ENCODE data around the gene SNX13.
A peak's percentile ranks its signal among the peaks of the same experiment; 100 is the strongest.

The SNX13 gene

GRCh38 chr7:17951742-17952254 is 11.5 kb upstream of the SNX13 start:
- TF ChIP-seq POLR2AphosphoS5 (IDR thresholded peaks at IDR 0.05; ENCODE audit: low read depth, low read length) = no peak
- no peak for TF ChIP-seq POU2F2 (IDR thresholded peaks at IDR 0.05; ENCODE audit: low read depth, low read length)
- TF ChIP-seq SPI1 (IDR thresholded peaks at IDR 0.05; ENCODE audit: low read depth, low read length) = no peak
- TF ChIP-seq POLR2A (IDR thresholded peaks at IDR 0.05; ENCODE audit: low read depth, low read length) = no peak
- no peak for TF ChIP-seq PAX5 (IDR thresholded peaks at IDR 0.05; ENCODE audit: insufficient read depth, low read length, severe bottlenecking)
- TF ChIP-seq TAF1 (IDR thresholded peaks at IDR 0.05; ENCODE audit: low read depth, low read length) = no peak
- FAIRE-seq (peak; percentile 76), DNase-seq (ENCODE audit: insufficient read length, low spot score) (no peak)

GRCh38 chr7:17948526-17949238 is 8.4 kb upstream of the SNX13 start:
- no peak for DNase-seq (ENCODE audit: insufficient read length, low spot score)
- no peak for FAIRE-seq
- TF ChIP-seq POLR2A (IDR thresholded peaks at IDR 0.05; ENCODE audit: low read depth, low read length) (no peak), POLR2AphosphoS5 (IDR thresholded peaks at IDR 0.05; ENCODE audit: low read depth, low read length) (no peak), TAF1 (IDR thresholded peaks at IDR 0.05; ENCODE audit: low read depth, low read length) (no peak), SPI1 (IDR thresholded peaks at IDR 0.05; ENCODE audit: low read depth, low read length) (no peak), PAX5 (IDR thresholded peaks at IDR 0.05; ENCODE audit: insufficient read depth, low read length, severe bottlenecking) (no peak), POU2F2 (IDR thresholded peaks at IDR 0.05; ENCODE audit: low read depth, low read length) (no peak)

GRCh38 chr7:17947620-17948019 is 7.3 kb upstream of the SNX13 start:
- TF ChIP-seq SPI1 (IDR thresholded peaks at IDR 0.05; ENCODE audit: low read depth, low read length) = no peak
- TF ChIP-seq POU2F2 (IDR thresholded peaks at IDR 0.05; ENCODE audit: low read depth, low read length) = no peak
- no peak for TF ChIP-seq PAX5 (IDR thresholded peaks at IDR 0.05; ENCODE audit: insufficient read depth, low read length, severe bottlenecking)
- no peak for TF ChIP-seq POLR2A (IDR thresholded peaks at IDR 0.05; ENCODE audit: low read depth, low read length)
- TF ChIP-seq TAF1 (IDR thresholded peaks at IDR 0.05; ENCODE audit: low read depth, low read length) = no peak
- FAIRE-seq (no peak), DNase-seq (ENCODE audit: insufficient read length, low spot score) (no peak)

GRCh38 chr7:17946591-17946990 is 6.3 kb upstream of the SNX13 start:
- DNase-seq (ENCODE audit: insufficient read length, low spot score) (no peak), FAIRE-seq (peak; percentile 54)
- TF ChIP-seq SPI1 (IDR thresholded peaks at IDR 0.05; ENCODE audit: low read depth, low read length) = peak; percentile 63
- TF ChIP-seq POU2F2 (IDR thresholded peaks at IDR 0.05; ENCODE audit: low read depth, low read length) = no peak
- TF ChIP-seq POLR2AphosphoS5 (IDR thresholded peaks at IDR 0.05; ENCODE audit: low read depth, low read length) = no peak
- TF ChIP-seq PAX5 (IDR thresholded peaks at IDR 0.05; ENCODE audit: insufficient read depth, low read length, severe bottlenecking) = no peak

- DNase-seq (ENCODE audit: insufficient read length, low spot score) (no peak), FAIRE-seq (no peak)
- TF ChIP-seq PAX5 (IDR thresholded peaks at IDR 0.05; ENCODE audit: insufficient read depth, low read length, severe bottlenecking) (no peak), POLR2A (IDR thresholded peaks at IDR 0.05; ENCODE audit: low read depth, low read length) (no peak), TAF1 (IDR thresholded peaks at IDR 0.05; ENCODE audit: low read depth, low read length) (no peak), SPI1 (IDR thresholded peaks at IDR 0.05; ENCODE audit: low read depth, low read length) (no peak), POLR2AphosphoS5 (IDR thresholded peaks at IDR 0.05; ENCODE audit: low read depth, low read length) (no peak), POU2F2 (IDR thresholded peaks at IDR 0.05; ENCODE audit: low read depth, low read length) (no peak)
These were observed 4.4 kb upstream of the SNX13 start for GRCh38 chr7:17944720-17945119.

GRCh38 chr7:17943006-17943405 is 2.7 kb upstream of the SNX13 start:
- FAIRE-seq (no peak), DNase-seq (ENCODE audit: insufficient read length, low spot score) (no peak)
- no peak for TF ChIP-seq SPI1 (IDR thresholded peaks at IDR 0.05; ENCODE audit: low read depth, low read length)
- no peak for TF ChIP-seq POLR2A (IDR thresholded peaks at IDR 0.05; ENCODE audit: low read depth, low read length)
- no peak for TF ChIP-seq POU2F2 (IDR thresholded peaks at IDR 0.05; ENCODE audit: low read depth, low read length)
- TF ChIP-seq TAF1 (IDR thresholded peaks at IDR 0.05; ENCODE audit: low read depth, low read length) = no peak
- TF ChIP-seq POLR2AphosphoS5 (IDR thresholded peaks at IDR 0.05; ENCODE audit: low read depth, low read length) = no peak

GRCh38 chr7:17942231-17942630 is 1.9 kb upstream of the SNX13 start:
- TF ChIP-seq TAF1 (IDR thresholded peaks at IDR 0.05; ENCODE audit: low read depth, low read length) (no peak), POU2F2 (IDR thresholded peaks at IDR 0.05; ENCODE audit: low read depth, low read length) (no peak), PAX5 (IDR thresholded peaks at IDR 0.05; ENCODE audit: insufficient read depth, low read length, severe bottlenecking) (no peak), SPI1 (IDR thresholded peaks at IDR 0.05; ENCODE audit: low read depth, low read length) (no peak), POLR2A (IDR thresholded peaks at IDR 0.05; ENCODE audit: low read depth, low read length) (no peak), POLR2AphosphoS5 (IDR thresholded peaks at IDR 0.05; ENCODE audit: low read depth, low read length) (no peak)
- FAIRE-seq (no peak), DNase-seq (ENCODE audit: insufficient read length, low spot score) (no peak)

GRCh38 chr7:17940951-17941431 is 697 bp upstream of the SNX13 start:
- DNase-seq (ENCODE audit: insufficient read length, low spot score) = no peak
- FAIRE-seq = peak; percentile 59
- no peak for TF ChIP-seq POLR2A (IDR thresholded peaks at IDR 0.05; ENCODE audit: low read depth, low read length)
- no peak for TF ChIP-seq SPI1 (IDR thresholded peaks at IDR 0.05; ENCODE audit: low read depth, low read length)
- TF ChIP-seq PAX5 (IDR thresholded peaks at IDR 0.05; ENCODE audit: insufficient read depth, low read length, severe bottlenecking) = no peak
- TF ChIP-seq POLR2AphosphoS5 (IDR thresholded peaks at IDR 0.05; ENCODE audit: low read depth, low read length) = no peak
- no peak for TF ChIP-seq POU2F2 (IDR thresholded peaks at IDR 0.05; ENCODE audit: low read depth, low read length)
- TF ChIP-seq TAF1 (IDR thresholded peaks at IDR 0.05; ENCODE audit: low read depth, low read length) = no peak

GRCh38 chr7:17939606-17940301 is 540 bp downstream of the SNX13 start:
- no peak for TF ChIP-seq PAX5 (IDR thresholded peaks at IDR 0.05; ENCODE audit: insufficient read depth, low read length, severe bottlenecking)
- TF ChIP-seq POLR2AphosphoS5 (IDR thresholded peaks at IDR 0.05; ENCODE audit: low read depth, low read length) = no peak; the same call in 1 of the 2 replicates
- TF ChIP-seq POU2F2 (IDR thresholded peaks at IDR 0.05; ENCODE audit: low read depth, low read length) = no peak
- 0 out of 2 replicates have a peak, but pooled peaks have one; percentile 30 for TF ChIP-seq SPI1 (IDR thresholded peaks at IDR 0.05; ENCODE audit: low read depth, low read length)
- DNase-seq (ENCODE audit: insufficient read length, low spot score) = no peak
- FAIRE-seq = no peak
